ENCODE data around the gene SVOP. TPM values are rescaled to one million over a fixed set of nuclear protein-coding genes. Genes with fewer than 3 reads are reported as not detected.
"Not testable (repeated sequence)": the region's sequence is repeated elsewhere in the genome, so short reads cannot be mapped to it uniquely, and the experiment has no call there.

SVOP gene
- total and polyA plus RNA-seq, 7 donors: 0.04 to 0.45 (median 0.08) TPM; not detected in 2

- H3K9me3 ChIP-seq: no peaks in the 10 kb centered on the region
- ATAC-seq (no peak), DNase-seq (no peak)
- intact Hi-C loops (cut with DNase I): no loop called here
- H3K36me3 ChIP-seq (ENCODE audit: insufficient read depth in 1 of 2, low read depth in 1 of 2): no peaks in the 10 kb centered on the region
- no peaks in the 10 kb centered on the region for H3K4me1 ChIP-seq
- no peak overlapping the region for H3K4me3 ChIP-seq
- no peak for TF ChIP-seq CTCF (IDR thresholded peaks at IDR 0.05)
- 73 to 92% (median 80%) methylated on average over 1 of the region's 1 CpG for WGBS, 3 donors
- peaks cover 0 to 3% (median 0%) of the 10 kb centered on the region in 3 donors for H3K27me3 ChIP-seq (ENCODE audit: insufficient read depth in 3 of 3, low read length in 2 of 3)
- no peak overlapping the region for H3K27ac ChIP-seq
These were observed 11.1 kb downstream of the SVOP start for GRCh38 chr12:109009766-109010165.

- no peaks in the 10 kb centered on the region for H3K4me1 ChIP-seq
- ATAC-seq: no peak
- H3K9me3 ChIP-seq: no peaks in the 10 kb centered on the region
- intact Hi-C loops (cut with DNase I): no loop called here
- H3K4me3 ChIP-seq: no peak overlapping the region
- 57 to 62% (median 62%) methylated on average over 3 of the region's 3 CpGs for WGBS, 3 donors
- no peak overlapping the region for H3K27ac ChIP-seq
- TF ChIP-seq CTCF (IDR thresholded peaks at IDR 0.05): no peak
- no peaks in the 10 kb centered on the region for H3K27me3 ChIP-seq (ENCODE audit: insufficient read depth in 3 of 3, low read length in 2 of 3)
- no peak for DNase-seq
- H3K36me3 ChIP-seq (ENCODE audit: insufficient read depth in 1 of 2, low read depth in 1 of 2): no peaks in the 10 kb centered on the region
These were observed 16.9 kb downstream of the SVOP start for GRCh38 chr12:109004017-109004416.

- Histone ChIP-seq H3K27ac (no peak overlapping the region), H3K4me3 (no peak overlapping the region), H3K9me3 (no peaks in the 10 kb centered on the region), H3K4me1 (no peaks in the 10 kb centered on the region), H3K36me3 (ENCODE audit: insufficient read depth in 1 of 2, low read depth in 1 of 2) (no peaks in the 10 kb centered on the region), H3K27me3 (ENCODE audit: insufficient read depth in 3 of 3, low read length in 2 of 3) (no peaks in the 10 kb centered on the region)
- 80 to 87% (median 82%) methylated on average over 6 of the region's 6 CpGs for WGBS, 3 donors
- intact Hi-C loops (cut with DNase I): no loop called here
- TF ChIP-seq CTCF (IDR thresholded peaks at IDR 0.05): no peak
- ATAC-seq (no peak), DNase-seq (no peak)
These were observed 24.5 kb downstream of the SVOP start for GRCh38 chr12:108996320-108996719.

GRCh38 chr12:108995370-108995992 is 25.4 kb downstream of the SVOP start:
- no peak for DNase-seq
- Histone ChIP-seq H3K36me3 (ENCODE audit: insufficient read depth in 1 of 2, low read depth in 1 of 2) (no peaks in the 10 kb centered on the region), H3K27me3 (ENCODE audit: insufficient read depth in 3 of 3, low read length in 2 of 3) (no peaks in the 10 kb centered on the region), H3K27ac (no peak overlapping the region), H3K4me1 (no peaks in the 10 kb centered on the region), H3K4me3 (no peak overlapping the region), H3K9me3 (no peaks in the 10 kb centered on the region)
- 82 to 94% (median 87%) methylated on average over 6 of the region's 6 CpGs for WGBS, 3 donors
- no peak for TF ChIP-seq CTCF (IDR thresholded peaks at IDR 0.05)
- ATAC-seq: no peak
- intact Hi-C loops (cut with DNase I): no loop called here

- DNase-seq; H3K27me3 ChIP-seq (ENCODE audit: insufficient read depth in 3 of 3, low read length in 2 of 3); H3K4me1 ChIP-seq; H3K27ac ChIP-seq; H3K9me3 ChIP-seq; H3K4me3 ChIP-seq; ATAC-seq; H3K36me3 ChIP-seq (ENCODE audit: insufficient read depth in 1 of 2, low read depth in 1 of 2); intact Hi-C loops (cut with DNase I): not testable (repeated sequence)
- 50 to 52% (median 52%) methylated on average over 5 of the region's 5 CpGs for WGBS, 3 donors
These were observed 30.8 kb downstream of the SVOP start for GRCh38 chr12:108990103-108990502.

Data from psoas muscle (tissue), 8 donors.